Measurements from ENCODE around the gene SLC25A19.

Gene SLC25A19

DNA sequence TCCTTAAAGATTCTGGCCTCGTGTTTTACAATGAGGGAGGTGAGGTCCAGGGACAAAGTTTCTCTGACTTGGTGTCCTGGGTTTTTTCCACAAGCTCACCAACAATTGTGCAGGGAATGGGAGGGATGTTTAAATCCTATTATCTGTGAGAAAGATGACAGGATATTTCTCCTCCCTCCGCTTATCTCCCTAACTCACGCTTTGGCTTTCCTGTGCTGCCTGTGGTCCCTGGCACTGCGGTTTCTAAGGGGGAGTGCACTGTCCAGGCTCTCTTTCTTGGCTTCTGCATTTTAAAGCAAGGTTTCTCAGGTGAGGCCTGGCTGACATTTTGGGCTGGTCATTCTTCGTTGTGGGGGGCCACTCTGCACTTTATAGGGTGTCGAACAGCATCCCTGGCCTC lies 44.2 kb downstream of the SLC25A19 start:
- TF ChIP-seq, protein P1, sequence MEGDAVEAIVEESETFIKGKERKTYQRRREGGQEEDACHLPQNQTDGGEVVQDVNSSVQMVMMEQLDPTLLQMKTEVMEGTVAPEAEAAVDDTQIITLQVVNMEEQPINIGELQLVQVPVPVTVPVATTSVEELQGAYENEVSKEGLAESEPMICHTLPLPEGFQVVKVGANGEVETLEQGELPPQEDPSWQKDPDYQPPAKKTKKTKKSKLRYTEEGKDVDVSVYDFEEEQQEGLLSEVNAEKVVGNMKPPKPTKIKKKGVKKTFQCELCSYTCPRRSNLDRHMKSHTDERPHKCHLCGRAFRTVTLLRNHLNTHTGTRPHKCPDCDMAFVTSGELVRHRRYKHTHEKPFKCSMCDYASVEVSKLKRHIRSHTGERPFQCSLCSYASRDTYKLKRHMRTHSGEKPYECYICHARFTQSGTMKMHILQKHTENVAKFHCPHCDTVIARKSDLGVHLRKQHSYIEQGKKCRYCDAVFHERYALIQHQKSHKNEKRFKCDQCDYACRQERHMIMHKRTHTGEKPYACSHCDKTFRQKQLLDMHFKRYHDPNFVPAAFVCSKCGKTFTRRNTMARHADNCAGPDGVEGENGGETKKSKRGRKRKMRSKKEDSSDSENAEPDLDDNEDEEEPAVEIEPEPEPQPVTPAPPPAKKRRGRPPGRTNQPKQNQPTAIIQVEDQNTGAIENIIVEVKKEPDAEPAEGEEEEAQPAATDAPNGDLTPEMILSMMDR (IDR thresholded peaks at IDR 0.05) = no peak

DNA sequence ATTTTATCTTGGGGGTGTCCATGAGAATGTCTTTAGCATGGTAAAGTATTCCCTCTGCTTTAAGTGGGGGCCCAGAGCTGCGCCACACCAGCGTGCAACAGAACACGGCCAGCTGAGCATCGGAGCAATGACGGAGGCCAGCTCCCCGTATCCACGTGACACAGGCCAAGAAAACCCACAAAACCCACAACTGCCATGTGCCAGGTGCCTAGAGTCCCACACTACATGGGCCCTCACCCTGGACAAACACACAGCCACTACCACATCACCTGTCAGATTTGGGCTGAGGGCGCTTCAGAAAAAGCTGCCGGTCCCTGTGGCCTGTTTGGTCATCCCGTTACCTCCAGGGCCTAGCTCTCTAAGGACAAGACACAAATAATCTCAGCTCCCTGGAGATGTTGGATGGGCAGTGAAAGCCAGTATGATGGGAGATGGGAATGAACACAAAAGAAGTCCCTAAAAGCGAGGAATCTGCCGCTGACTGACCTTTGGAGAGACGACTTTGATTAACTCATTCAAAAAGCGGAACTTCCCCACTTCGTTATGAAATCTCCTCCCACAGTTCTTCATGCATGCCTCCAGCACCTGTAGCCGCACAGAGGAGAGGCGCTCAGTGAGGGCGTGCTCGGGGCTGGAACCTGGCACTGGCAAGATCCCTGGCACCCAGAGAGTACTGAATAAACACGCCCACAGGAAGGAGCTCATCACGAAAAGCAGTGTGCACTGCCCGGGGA lies 44.9 kb downstream of the SLC25A19 start:
- TF ChIP-seq, protein P1 (IDR thresholded peaks at IDR 0.05) = no peak

DNA sequence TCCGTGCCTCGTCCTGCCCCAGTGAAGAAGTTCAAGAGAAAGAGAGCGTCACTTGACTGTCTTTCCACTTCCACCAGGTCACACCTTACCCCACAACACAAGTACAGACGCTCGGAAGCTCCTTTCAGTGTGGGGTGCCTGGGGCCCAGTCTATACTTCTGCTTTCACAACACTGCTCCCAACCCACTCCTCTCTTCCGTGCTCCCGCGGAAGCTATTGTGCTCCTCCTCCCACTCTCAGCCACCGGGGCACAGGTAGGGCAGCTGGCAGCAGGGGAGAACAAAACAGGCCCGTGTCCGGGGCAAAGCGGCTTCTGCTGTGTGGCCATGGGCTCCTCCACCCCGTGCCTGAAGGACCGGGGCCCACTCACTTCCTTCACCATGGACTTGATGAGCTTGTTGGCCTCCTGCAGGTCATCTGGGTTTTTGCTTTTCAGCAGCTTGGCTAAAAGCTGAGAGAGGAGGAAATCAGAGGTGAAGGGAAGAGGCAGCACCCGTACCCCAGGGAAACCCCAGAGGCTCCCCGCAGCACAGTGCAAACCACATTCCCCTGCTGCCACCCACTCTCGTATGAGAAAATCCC lies 46.7 kb downstream of the SLC25A19 start:
- TF ChIP-seq, protein P1 (IDR thresholded peaks at IDR 0.05) = no peak

DNA sequence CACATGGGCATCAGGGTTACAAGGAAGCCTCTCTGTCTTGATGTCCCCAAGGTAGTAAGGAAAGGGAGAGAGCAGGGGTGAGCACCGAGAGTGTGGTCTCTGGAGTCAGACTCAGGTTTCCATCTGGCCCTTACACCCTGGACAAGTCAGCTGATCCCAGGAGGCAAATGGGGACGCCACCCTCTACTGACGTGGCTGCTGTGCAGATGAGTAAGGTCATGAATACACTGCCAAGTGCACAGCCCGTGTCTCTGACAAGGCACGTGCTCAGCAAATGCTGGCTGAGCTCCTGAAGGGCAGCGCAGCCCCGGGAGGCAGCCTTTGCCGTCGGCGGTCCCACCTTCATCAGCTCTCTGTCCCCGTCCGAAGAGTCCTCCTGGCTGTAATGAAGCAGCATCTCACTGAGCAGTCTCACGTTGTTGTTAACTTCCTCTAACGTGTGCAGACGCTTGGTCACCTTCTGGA lies 47.2 kb downstream of the SLC25A19 start:
- TF ChIP-seq, protein P1 (IDR thresholded peaks at IDR 0.05) = no peak

DNA sequence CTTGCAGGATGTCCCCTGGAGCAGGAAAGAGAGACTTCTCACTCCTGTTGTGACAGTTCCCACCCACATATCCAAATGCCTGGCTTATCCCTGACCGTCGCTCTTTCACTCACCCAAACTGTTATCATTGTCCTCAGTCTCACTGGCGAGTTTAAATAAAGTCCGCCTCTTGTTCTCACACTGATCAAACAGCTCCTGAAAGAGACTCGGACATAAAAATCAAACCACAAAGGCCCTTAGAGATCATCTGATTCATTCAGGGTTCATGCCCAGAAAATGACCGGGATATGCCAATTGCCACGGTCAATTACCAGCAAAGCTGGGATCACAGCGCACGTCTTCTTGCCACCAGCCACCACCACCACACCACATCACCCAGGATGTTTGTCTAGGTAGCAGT lies 47.7 kb downstream of the SLC25A19 start:
- TF ChIP-seq, protein P1 (IDR thresholded peaks at IDR 0.05) = no peak

DNA sequence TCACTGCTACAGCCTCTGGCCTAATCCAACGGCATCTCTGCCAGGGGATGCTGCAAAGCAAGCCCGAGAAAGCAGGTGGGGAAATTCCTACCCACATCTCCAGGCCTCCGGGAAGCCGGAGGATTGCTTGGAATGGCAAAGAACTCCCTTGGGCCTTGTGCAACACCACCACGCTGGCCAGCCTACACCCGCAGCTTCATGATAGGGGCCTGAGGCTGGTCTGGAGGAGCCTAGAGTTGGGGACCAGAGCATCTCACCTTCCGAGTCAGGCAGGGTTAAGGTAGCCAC lies 48.1 kb downstream of the SLC25A19 start:
- TF ChIP-seq, protein P1 (IDR thresholded peaks at IDR 0.05) = no peak

DNA sequence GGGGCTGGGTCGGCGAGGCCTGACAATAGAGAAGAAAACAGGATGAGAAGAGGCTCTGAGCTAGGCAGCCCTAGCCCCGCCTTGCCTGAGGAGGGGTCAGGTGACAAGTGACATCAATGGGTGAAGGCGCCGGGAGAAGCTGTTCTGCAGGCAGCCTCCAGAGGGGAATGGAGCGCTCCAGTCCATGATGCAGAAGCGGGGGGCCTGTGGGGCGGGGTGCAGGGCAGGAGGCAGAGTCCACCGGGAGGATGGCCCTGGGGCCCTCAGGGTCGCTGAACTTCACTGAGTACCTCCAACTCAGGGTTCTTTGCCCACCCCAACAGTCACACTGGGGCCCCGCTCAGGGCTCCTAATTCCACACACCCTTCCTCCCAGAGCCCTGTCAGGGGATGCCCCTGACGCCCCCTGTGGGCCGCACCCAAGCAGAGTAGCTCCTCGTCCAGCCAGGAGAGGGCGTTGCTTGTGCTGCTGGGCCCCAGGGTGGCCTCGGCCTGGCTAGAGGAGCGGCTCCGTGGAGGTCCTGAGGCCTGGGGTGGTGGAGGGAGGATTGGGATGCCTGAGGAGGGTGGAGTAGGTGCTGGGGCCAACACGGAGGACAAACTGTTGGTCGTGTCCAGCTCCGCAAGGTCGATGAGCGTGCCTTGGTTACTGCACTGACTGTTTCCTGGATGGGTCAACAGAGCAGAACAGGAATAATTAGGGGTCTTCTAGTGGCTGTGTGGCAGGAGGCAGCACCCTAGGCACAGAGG lies 48.7 kb downstream of the SLC25A19 start:
- TF ChIP-seq, protein P1 (IDR thresholded peaks at IDR 0.05) = peak; percentile 61

All from LNCAP (cell line).